Activated CD4-positive, alpha-beta T cell treated with anti-CD3 and anti-CD28 coated beads, Interleukin-10, Interleukin-2, amounts not matched to agents 100 ng/mL and 50 ng/mL, durations not matched to agents 16 hours and 8 hours (primary cell): ENCODE data around the gene NEUROD1.

Experiments used
- DNase-seq: peaks from one replicate; pipeline ENCODE4 v3.0.0-alpha.2; 2020

Gene NEUROD1

GRCh38 chr2:181679544-181679979 is 755 bp downstream of the NEUROD1 start:
- DNase-seq = no peak

GRCh38 chr2:181678861-181679543 is 1.3 kb downstream of the NEUROD1 start:
- no peak for DNase-seq

- DNase-seq = peak; percentile 54
Measured at GRCh38 chr2:181677912-181678586, 2.3 kb downstream of the NEUROD1 start.

- DNase-seq = no peak
Measured at GRCh38 chr2:181675254-181675653, 5.1 kb downstream of the NEUROD1 start.

- DNase-seq = no peak
Measured at GRCh38 chr2:181674461-181674860, 5.9 kb downstream of the NEUROD1 start.

GRCh38 chr2:181673173-181673572 is 7.1 kb downstream of the NEUROD1 start:
- no peak for DNase-seq

- no peak for DNase-seq
Measured at GRCh38 chr2:181672255-181673008, 7.9 kb downstream of the NEUROD1 start.

GRCh38 chr2:181670632-181671031 is 9.7 kb downstream of the NEUROD1 start:
- DNase-seq = no peak

GRCh38 chr2:181667234-181667633 is 13.1 kb downstream of the NEUROD1 start:
- no peak for DNase-seq

GRCh38 chr2:181662287-181662686 is 18.0 kb downstream of the NEUROD1 start:
- no peak for DNase-seq

- DNase-seq = no peak
Measured at GRCh38 chr2:181660181-181660580, 20.1 kb downstream of the NEUROD1 start.

- DNase-seq = no peak
Measured at GRCh38 chr2:181658444-181658843, 21.9 kb downstream of the NEUROD1 start.

GRCh38 chr2:181657379-181657778 is 22.9 kb downstream of the NEUROD1 start:
- no peak for DNase-seq

- peak; percentile 30 for DNase-seq
Measured at GRCh38 chr2:181656450-181657291, 23.6 kb downstream of the NEUROD1 start, which contains the start of gene CERKL. CERKL (minus strand) TSS chr2:181657105; CDS start chr2:181657006, 99 bp downstream.

GRCh38 chr2:181655519-181655918 is 24.8 kb downstream of the NEUROD1 start:
- DNase-seq = no peak

GRCh38 chr2:181649436-181649979 is 30.8 kb downstream of the NEUROD1 start:
- DNase-seq = no peak

GRCh38 chr2:181648478-181649155 is 31.7 kb downstream of the NEUROD1 start:
- no peak for DNase-seq

- DNase-seq = no peak
Measured at GRCh38 chr2:181646415-181646987, 33.8 kb downstream of the NEUROD1 start.

- DNase-seq = no peak
Measured at GRCh38 chr2:181643151-181643550, 37.2 kb downstream of the NEUROD1 start.

- no peak for DNase-seq
Measured at GRCh38 chr2:181642086-181642485, 38.2 kb downstream of the NEUROD1 start.

- DNase-seq = no peak
Measured at GRCh38 chr2:181639686-181640085, 40.6 kb downstream of the NEUROD1 start.
